GM19395 (cell line): ENCODE results near the gene RPL19.

Experiments
- ATAC-seq: cut with Tn5 transposase; IDR thresholded peaks from one replicate; pipeline ENCODE4 v1.9.1; 2021; ENCODE audit warnings: mild to moderate bottlenecking, moderate library complexity; ENCODE audit not compliant: unreplicated experiment

The RPL19 gene

DNA sequence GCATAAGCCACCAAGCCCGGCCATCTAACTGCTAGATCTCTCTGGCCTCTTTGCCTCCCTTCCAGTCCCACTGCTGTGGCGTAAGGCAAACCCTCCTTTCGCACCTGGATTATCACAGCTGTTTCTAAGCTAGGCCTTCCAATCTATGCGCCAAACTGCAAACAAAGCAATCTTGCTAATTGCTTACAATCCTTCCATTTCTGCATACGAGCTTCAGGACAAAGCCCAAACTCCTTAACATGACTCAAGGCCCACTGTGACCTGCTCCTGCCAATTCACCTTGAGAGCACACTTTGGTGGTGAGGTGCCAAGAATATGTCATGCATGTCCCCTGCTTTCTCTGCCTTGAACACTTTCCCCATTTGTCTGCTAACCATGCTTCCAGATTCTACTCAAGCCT lies 28.1 kb upstream of the RPL19 start:
- ATAC-seq, result no peak

DNA sequence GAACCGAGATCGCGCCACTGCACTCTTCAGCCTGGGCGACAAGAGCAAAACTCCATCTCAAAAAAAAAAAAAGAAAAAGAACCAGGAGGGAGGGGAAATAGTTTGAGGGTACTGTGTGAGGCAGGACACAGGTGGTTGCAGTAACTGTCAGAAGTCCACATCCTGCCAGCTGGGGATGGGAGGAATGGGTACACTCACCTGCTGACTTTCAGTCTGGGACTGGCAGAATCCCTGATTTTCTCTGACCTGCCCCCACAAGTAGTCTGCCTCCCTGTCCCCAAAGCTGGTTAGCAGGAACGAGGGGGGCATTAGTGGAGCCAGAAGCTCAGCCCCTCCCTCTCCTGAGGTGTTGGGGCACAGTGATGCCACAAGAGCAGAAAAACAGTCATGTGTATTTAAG lies 27.0 kb upstream of the RPL19 start:
- no peak for ATAC-seq

- ATAC-seq, result no peak
These were observed 26.4 kb upstream of the RPL19 start for GRCh38 chr17:39173526-39174274.

DNA sequence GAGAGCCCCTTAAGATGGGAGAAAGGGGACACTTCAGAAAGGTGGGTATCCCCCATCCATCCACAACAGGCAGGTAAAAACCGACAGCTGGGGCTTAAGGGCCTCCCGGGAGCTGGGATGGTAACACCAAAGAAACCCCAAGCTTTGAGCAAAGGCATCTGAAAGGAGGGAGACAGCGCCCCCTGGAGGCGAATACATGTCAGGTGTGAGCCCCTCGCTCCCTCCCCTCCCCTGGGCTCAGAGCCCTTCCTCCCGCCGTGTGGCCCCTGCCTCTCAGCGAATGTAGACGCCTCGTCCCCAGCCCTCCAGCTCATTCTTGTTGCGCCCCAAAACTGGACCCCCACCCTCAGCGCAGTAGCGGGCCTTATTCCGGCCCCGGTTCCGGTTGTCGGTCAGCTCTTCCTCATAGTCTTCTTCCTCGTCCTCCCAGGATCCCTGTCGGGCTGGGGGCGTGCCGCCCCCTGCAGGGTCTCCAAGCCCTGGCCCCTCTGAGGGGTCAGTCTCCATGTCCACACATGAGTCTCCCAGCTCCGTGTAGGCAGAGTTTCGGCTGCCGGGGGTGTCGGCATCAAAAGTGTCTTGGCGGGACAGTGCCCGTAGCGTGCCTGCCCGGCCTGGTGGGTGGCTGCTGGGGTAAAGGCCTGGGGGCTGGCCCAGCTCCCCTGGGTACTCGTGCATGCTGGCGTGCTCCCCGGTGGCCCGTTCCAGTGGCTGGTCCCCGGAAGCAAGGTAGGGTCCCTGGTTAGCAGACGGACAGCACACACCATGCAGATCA lies 25.0 kb upstream of the RPL19 start:
- ATAC-seq, result no peak

GRCh38 chr17:39175695-39176093 lies 24.4 kb upstream of the RPL19 start:
- ATAC-seq, result no peak

- ATAC-seq, result no peak
These were observed 22.8 kb upstream of the RPL19 start for GRCh38 chr17:39177256-39177655.

- no peak for ATAC-seq
These were observed 21.5 kb upstream of the RPL19 start for GRCh38 chr17:39178536-39178935.

DNA sequence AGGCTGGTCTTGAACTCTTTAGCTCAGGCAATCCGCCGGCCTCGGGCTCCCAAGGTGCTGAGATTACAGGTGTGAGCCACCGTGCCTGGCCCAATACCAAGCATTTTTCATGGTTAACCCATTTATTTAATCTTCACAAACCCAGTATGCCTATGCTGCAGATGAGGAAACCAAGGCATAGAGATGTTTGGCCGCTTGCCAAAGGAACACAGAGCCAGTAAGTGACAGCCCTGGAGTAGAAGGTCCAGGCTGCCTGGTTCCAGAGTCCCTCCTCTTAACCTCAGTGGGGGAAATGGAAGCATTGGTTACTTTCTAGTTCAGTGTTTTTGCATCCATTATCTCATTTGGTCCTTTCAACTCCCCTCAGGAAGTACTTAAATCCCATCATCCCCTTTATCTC lies 18.8 kb upstream of the RPL19 start:
- ATAC-seq, result no peak

- ATAC-seq, result no peak
These were observed 17.0 kb upstream of the RPL19 start for GRCh38 chr17:39183045-39183444.

DNA sequence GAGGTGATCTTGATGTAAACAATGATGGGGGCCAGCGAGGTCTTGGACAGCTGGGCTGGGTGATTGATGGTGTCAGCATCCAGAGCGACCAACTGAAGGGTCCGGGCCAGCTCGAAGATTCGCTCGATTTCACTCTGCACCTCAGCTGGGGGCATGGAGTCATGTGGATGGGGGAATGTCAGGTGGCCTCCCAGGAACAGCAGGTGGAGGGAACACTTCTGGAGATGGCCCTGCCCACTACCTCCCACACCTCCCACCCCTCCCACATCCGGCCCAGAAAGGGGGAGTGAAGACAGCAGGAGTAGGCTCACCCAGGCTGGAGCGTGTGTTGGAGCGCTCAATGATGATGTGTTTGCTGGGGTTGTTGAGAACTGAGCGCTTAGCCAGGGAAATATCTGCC lies 16.4 kb upstream of the RPL19 start:
- no peak for ATAC-seq

DNA sequence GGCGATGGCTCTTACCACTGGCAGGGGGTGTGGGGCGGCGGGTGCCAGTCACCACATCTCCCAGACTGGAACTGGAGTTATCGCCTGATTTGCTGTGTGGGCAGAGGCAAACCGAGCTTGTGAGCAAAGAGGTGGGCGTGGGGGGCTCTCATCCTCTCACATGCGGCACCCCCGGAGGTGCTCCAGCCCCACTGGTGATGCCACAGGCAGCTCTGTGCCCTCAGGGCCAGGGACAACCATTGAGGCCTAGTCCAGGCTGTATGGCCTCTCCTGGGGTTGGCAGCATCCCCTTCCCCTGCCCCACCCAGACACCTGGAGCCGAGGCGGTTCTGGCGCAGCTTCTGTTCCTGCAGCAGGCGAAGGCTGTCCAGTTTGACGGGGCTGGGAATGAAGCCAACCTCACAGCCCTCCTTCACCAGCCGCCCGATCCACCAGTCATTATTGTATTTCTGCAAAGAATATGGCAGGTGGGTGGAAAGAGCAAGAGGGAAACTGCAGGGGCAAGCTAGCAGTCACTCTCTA lies 13.5 kb upstream of the RPL19 start:
- ATAC-seq, result no peak

- ATAC-seq, result no peak
These were observed 12.8 kb upstream of the RPL19 start for GRCh38 chr17:39187152-39187830.

DNA sequence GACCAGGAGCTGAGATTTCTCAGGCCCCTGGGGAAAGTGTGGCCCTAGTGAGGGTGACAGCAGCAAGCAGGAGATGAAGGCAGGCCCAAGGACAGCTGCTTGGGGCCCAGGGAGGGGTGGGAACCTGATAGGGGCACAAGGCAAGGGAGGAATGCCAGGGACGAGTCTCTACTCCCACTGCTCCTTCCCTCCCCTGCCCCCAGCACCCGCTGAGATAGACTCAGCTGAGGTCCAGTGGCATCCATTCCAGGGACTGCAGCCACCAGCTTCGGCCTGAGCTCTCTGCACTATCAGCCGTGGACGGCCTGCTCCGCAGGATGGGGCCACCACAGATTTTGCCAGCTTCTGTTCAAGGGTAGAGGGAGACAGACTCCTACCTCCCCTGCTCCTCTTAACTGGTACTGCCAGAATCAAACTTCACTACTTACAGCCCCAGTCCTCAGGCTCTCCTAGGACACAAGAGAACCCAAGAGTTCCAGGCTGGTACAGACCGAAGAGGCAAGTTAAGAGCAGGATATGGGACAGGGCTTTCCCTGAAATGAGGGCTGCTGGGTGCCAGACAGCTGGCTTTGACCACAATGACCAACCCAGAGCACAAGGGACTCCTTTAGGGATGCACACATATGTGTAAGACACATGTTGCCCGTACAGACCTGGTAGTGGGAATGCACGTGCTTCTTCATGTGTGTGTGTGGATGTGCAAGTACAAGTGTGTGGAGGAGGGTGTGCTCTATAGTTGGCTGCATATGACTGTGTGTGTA lies 8.2 kb upstream of the RPL19 start:
- no peak for ATAC-seq

DNA sequence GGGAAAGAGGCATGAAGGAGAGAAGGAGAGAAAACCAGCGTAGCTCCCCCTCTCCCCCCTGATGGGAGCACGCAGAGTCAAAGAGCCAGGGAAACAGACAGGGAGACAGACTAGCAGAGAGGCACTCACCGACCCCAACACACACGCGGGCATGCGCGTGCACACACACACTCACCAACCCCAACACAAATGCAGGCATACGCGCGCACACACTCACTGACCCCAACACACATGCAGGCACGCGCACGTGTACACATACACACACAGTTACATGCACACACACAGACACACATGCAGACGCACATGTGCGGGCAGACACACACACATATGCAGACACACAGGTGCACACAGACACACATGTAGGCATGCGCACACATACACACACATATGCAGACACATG lies 7.2 kb upstream of the RPL19 start:
- ATAC-seq, result no peak

DNA sequence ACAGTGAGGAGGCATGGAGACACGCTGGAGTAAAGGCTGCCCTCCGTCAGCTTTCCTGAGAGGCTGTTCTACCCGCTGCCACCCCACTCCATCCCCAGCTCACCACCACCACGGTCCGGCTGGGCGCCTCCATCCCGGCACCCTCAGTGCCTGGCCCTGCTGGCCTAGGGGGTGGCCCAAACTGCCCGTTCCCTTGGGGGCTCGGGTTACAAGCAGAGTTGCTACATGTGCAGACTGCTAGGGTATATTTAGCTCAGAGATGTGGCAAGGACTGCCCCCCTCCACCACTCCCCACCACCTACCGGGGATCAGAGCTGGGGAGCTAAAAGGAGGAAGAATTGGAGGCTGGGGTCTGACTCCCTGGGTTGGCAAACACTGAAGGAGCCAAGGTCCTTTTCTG lies 6.7 kb upstream of the RPL19 start:
- ATAC-seq, result no peak

GRCh38 chr17:39194089-39194984 lies 5.7 kb upstream of the RPL19 start:
- ATAC-seq, result no peak

- ATAC-seq, result no peak
These were observed 5.0 kb upstream of the RPL19 start for GRCh38 chr17:39194985-39195524.

DNA sequence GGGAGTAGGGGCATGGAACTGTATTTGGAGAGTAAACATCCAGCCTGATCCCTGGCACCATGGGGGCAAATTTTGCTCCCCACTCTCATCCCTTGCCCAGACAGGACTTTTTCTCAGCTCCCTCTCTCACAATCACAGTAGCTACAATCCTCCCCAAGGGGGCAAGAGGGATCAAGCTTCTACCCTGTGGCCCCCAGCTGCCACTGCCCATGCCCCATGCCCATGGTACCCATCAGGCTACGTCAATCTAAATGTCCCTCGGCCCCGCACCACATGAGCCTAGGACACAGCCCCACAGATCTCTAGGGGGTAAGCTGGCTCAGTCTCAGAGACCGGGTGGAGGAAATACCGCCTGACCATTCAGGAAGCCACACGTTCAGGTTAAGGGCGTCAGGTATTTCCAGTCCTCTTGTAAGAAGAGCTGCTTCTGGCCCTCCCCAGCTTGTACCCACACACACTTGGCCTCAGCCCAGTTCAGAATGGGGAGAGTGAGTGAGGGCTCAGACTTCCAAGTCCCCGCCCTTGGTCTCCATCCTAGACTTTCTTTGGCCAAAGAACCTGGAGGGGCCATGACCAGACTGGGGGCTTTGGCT lies 4.4 kb upstream of the RPL19 start:
- no peak for ATAC-seq

DNA sequence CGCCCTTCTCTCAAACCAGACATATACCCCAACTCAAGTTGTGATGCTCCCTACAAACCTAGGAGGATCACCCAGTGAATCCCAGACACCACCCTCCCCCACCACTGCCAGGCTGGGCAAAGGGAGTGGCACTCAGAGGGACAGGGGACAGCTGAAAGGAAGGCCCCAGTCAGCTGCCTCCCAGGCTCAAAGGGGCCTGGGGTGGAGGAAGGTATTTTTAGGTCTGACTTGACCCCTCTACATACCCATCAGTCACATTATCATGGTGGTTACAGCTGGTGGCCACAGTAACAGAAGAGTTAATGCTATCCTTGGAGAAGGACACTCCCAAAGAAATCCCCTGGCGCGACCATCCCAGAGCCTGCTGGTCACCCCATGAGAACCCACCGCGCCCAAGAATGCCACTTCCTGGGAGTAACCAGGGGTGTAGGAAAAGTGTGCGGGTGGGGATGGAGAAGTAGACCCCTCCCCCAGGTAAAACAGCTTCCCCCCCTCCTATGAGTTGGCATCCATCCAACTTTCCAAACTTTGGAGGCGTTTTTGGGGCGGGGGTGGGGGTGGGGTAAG lies 3.8 kb upstream of the RPL19 start:
- ATAC-seq, result no peak
